ENCODE results near the gene VWA2. TPM values are rescaled to one million over a fixed set of nuclear protein-coding genes. Genes with fewer than 3 reads are reported as not detected.

The VWA2 gene
- total and polyA plus RNA-seq, 2 of the 4 experiments (the other 2 are of a cell fraction), result not detected

DNA sequence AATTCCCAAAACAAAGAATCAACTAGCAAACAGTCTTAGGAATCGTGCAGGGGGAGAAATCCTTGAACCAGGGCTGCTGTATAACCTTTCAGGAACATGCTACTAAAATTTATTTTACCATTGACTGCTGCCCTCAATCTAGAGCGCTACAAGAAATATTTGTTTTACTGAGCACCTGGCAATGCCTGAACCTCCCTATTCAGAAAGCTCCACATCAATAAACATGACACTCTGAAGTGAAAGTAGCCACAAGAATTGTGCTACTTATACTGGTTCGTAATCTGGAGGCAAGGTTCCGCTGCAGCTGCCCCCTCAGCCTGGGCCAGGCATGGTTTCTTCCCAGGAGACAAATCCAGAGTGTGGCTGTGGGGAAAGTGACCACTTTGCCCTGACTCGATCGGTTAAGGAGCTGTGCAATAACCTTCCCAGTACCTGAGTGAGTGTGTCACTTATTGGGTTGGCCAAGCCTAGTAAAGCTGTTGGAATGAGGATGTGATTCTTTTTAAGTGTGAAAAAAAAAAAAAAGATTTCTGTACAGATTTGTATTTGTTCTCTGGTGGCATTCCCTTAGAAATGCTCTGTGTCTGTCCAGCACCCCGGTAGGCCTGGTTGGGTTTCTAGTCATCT, 7.7 kb downstream of the VWA2 start:
- no peak overlapping the region for H3K23ac ChIP-seq (ENCODE audit: low read depth, low read length)
- no peak overlapping the region for H2BK15ac ChIP-seq (ENCODE audit: low read depth, low read length)
- no peak overlapping the region for H4K5ac ChIP-seq (ENCODE audit: low read depth, low read length)
- intact Hi-C loops (cut with micrococcal nuclease) (no loop called here), dilution Hi-C loops (cut with HindIII; ENCODE audit: low sequenced_read_pairs, unreplicated experiment) (no loop called here), in situ Hi-C loops (cut with MboI; ENCODE audit: low sequenced_read_pairs) (no loop called here)
- ChIA-PET POLR2A (ENCODE audit: unreplicated experiment) (no interaction called here), CTCF (no interaction called here)
- no peak for DNase-seq
- H3K79me1 ChIP-seq (ENCODE audit: low read depth in 1 of 2, low read length in 2 of 2), result no peaks in the 10 kb centered on the region
- H3K9me3 ChIP-seq (ENCODE audit: control insufficient read depth, insufficient read depth, low read length), result no peaks in the 10 kb centered on the region
- no peaks in the 10 kb centered on the region for H4K20me1 ChIP-seq (ENCODE audit: insufficient read depth, low read length)
- no peak overlapping the region for H2BK5ac ChIP-seq (ENCODE audit: low read depth, low read length, poor library complexity, severe bottlenecking)
- H3K9ac ChIP-seq (ENCODE audit: low read depth, low read length), result no peak overlapping the region
- no peak overlapping the region for H4K8ac ChIP-seq (ENCODE audit: low read depth in 2 of 2, low read length in 2 of 2)
- no peak overlapping the region for H3K18ac ChIP-seq (ENCODE audit: low read depth, low read length)
- no peak overlapping the region for H3K56ac ChIP-seq (ENCODE audit: extremely low read depth, insufficient read depth, low read length)
- H3K4me3 ChIP-seq (ENCODE audit: insufficient read depth, low read depth, low read length), result no peak overlapping the region
- H2BK120ac ChIP-seq (ENCODE audit: low read depth, low read length), result no peak overlapping the region
- no peak overlapping the region for H2AFZ ChIP-seq (replicated peaks; ENCODE audit: low read length, poor library complexity)
- no peak for TF ChIP-seq RCOR1 (IDR thresholded peaks at IDR 0.05; ENCODE audit: insufficient replicate concordance, low read length)
- no peak for TF ChIP-seq CHD1 (IDR thresholded peaks at IDR 0.05; ENCODE audit: low read depth, low read length)
- no peak for TF ChIP-seq FOS (IDR thresholded peaks at IDR 0.05; ENCODE audit: low read depth, low read length)
- TF ChIP-seq MAFK (IDR thresholded peaks at IDR 0.05; ENCODE audit: low read depth, low read length), result no peak
- TF ChIP-seq NFE2L2 (IDR thresholded peaks at IDR 0.05; ENCODE audit: low read depth, low read length), result no peak
- no peak for TF ChIP-seq CEBPB (IDR thresholded peaks at IDR 0.05; ENCODE audit: low read depth, low read length)
- TF ChIP-seq MAZ (IDR thresholded peaks at IDR 0.05; ENCODE audit: borderline replicate concordance, low read depth, low read length), result no peak
- TF ChIP-seq, protein P1, sequence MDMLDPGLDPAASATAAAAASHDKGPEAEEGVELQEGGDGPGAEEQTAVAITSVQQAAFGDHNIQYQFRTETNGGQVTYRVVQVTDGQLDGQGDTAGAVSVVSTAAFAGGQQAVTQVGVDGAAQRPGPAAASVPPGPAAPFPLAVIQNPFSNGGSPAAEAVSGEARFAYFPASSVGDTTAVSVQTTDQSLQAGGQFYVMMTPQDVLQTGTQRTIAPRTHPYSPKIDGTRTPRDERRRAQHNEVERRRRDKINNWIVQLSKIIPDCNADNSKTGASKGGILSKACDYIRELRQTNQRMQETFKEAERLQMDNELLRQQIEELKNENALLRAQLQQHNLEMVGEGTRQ (IDR thresholded peaks at IDR 0.05; ENCODE audit: low read depth, low read length), result no peak
- TF ChIP-seq RFX5 (IDR thresholded peaks at IDR 0.05; ENCODE audit: low read depth, low read length), result no peak
- TF ChIP-seq BHLHE40 (IDR thresholded peaks at IDR 0.05; ENCODE audit: low read depth, low read length), result no peak
- no peak for TF ChIP-seq SMC3 (IDR thresholded peaks at IDR 0.05; ENCODE audit: low read depth, low read length)
- no peak for TF ChIP-seq RAD21 (IDR thresholded peaks at IDR 0.05; ENCODE audit: low read length)
- TF ChIP-seq MXI1 (IDR thresholded peaks at IDR 0.05; ENCODE audit: borderline replicate concordance, low read depth, low read length), result no peak
- no peak for TF ChIP-seq POLR2A (IDR thresholded peaks at IDR 0.05; ENCODE audit: low read depth, low read length)
- TF ChIP-seq, protein P2, sequence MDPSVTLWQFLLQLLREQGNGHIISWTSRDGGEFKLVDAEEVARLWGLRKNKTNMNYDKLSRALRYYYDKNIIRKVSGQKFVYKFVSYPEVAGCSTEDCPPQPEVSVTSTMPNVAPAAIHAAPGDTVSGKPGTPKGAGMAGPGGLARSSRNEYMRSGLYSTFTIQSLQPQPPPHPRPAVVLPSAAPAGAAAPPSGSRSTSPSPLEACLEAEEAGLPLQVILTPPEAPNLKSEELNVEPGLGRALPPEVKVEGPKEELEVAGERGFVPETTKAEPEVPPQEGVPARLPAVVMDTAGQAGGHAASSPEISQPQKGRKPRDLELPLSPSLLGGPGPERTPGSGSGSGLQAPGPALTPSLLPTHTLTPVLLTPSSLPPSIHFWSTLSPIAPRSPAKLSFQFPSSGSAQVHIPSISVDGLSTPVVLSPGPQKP (IDR thresholded peaks at IDR 0.05; ENCODE audit: borderline replicate concordance, low read depth, low read length), result no peak
- TF ChIP-seq, protein P3, sequence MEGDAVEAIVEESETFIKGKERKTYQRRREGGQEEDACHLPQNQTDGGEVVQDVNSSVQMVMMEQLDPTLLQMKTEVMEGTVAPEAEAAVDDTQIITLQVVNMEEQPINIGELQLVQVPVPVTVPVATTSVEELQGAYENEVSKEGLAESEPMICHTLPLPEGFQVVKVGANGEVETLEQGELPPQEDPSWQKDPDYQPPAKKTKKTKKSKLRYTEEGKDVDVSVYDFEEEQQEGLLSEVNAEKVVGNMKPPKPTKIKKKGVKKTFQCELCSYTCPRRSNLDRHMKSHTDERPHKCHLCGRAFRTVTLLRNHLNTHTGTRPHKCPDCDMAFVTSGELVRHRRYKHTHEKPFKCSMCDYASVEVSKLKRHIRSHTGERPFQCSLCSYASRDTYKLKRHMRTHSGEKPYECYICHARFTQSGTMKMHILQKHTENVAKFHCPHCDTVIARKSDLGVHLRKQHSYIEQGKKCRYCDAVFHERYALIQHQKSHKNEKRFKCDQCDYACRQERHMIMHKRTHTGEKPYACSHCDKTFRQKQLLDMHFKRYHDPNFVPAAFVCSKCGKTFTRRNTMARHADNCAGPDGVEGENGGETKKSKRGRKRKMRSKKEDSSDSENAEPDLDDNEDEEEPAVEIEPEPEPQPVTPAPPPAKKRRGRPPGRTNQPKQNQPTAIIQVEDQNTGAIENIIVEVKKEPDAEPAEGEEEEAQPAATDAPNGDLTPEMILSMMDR (conservative IDR thresholded peaks at IDR 0.05; ENCODE audit: low read depth, low read length), result no peak
- no peak overlapping the region for H2AK5ac ChIP-seq (ENCODE audit: low read depth, low read length)
- H3K4ac ChIP-seq (ENCODE audit: low read depth, low read length), result no peak overlapping the region
- no peak for ATAC-seq (ENCODE audit: low read depth)
- H3K9me1 ChIP-seq (ENCODE audit: insufficient read depth, low read length), result no peaks in the 10 kb centered on the region
- H3K27me3 ChIP-seq (ENCODE audit: control insufficient read depth, insufficient read depth, low read length), result peaks cover 46% of the 10 kb centered on the region
- H3K4me1 ChIP-seq (ENCODE audit: control insufficient read depth, insufficient read depth, low read length), result no peaks in the 10 kb centered on the region
- no peak overlapping the region for H3K4me2 ChIP-seq (ENCODE audit: low read depth, low read length)
- H2AK9ac ChIP-seq (replicated peaks; ENCODE audit: low read depth, low read length, poor library complexity), result no peak overlapping the region
- no CpG with 5 or more reads among the region's 7 CpGs for WGBS, 2 experiments (ENCODE audit: extremely low coverage in 2 of 2, insufficient read length in 1 of 2)
- no peak overlapping the region for H2BK20ac ChIP-seq (ENCODE audit: low read depth, low read length)
- no peaks in the 10 kb centered on the region for H3K36me3 ChIP-seq (ENCODE audit: control insufficient read depth, insufficient read depth, low read length)
- no TSS peak for BruUV-seq (replicated peaks)
- no peak overlapping the region for H3K14ac ChIP-seq (replicated peaks; ENCODE audit: low read depth, low read length)
- no peak overlapping the region for H3K27ac ChIP-seq (ENCODE audit: insufficient read depth, low read length)
- no peak overlapping the region for H4K91ac ChIP-seq (ENCODE audit: insufficient read depth, low read depth, low read length)
